HG03095 (cell line): ENCODE measurements around the gene CCBE1.
"Not testable (repeated sequence)": the region's sequence is repeated elsewhere in the genome, so short reads cannot be mapped to it uniquely, and the experiment has no call there.

Source experiments
- ATAC-seq: cut with Tn5 transposase; IDR thresholded peaks from one replicate; pipeline ENCODE4 v1.9.1; 2021; ENCODE audit warnings: moderate library complexity; ENCODE audit not compliant: unreplicated experiment

The CCBE1 gene

GRCh38 chr18:59685501-59685900 is 11.7 kb downstream of the CCBE1 start:
- ATAC-seq, result no peak

GRCh38 chr18:59684777-59685176 is 12.4 kb downstream of the CCBE1 start:
- ATAC-seq, result no peak

GRCh38 chr18:59681521-59682004 is 15.7 kb downstream of the CCBE1 start:
- ATAC-seq, result no peak

GRCh38 chr18:59681051-59681450 is 16.2 kb downstream of the CCBE1 start:
- ATAC-seq, result no peak

GRCh38 chr18:59675346-59675745 is 21.9 kb downstream of the CCBE1 start:
- no peak for ATAC-seq

DNA sequence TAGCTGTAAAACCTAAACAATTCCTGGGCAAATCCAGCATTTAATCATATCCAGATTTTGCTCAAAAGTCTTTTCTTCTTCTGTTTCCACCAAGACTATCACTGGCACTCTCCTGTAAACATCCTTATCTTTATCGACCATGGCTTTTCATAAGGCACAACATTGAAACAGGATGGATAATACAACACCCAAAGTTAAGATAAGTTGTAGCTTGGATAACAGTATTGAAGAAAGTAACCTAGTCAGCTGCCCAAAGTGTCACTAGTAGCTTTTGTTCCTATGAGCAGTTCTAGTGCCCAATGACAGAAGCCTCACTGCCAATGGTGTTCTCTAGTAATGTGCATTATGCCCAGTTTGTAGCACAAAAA is 22.3 kb downstream of the CCBE1 start:
- no peak for ATAC-seq

DNA sequence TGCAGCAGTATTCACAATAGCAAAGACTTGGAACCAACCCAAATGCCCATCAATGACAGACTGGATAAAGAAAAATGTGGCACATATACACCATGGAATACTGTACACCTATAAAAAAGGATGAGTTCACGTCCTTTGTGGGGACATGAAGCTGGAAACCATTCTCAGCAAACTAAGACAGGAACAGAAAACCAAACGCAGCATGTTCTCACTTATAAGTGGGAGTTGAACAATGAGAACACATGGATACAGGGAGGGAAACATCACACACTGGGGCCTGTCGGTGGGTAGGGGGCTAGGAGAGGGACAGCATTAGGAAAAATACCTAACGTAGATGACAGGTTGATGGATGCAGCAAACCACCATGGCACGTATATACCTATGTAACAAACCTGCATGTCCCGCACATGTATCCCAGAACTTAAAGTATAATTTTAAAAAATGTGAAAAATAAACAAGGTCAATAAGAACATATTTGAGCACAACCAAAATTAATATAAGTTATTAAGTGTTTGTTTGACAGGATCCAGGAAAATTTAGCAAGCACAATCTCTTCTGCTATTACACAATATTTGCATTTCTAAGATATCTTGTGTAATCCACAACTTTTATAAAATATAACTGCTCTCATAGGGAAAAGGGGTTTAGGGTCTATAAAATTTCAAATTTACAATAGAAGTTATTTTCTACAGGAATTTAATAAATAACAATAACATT is 22.9 kb downstream of the CCBE1 start:
- no peak for ATAC-seq

DNA sequence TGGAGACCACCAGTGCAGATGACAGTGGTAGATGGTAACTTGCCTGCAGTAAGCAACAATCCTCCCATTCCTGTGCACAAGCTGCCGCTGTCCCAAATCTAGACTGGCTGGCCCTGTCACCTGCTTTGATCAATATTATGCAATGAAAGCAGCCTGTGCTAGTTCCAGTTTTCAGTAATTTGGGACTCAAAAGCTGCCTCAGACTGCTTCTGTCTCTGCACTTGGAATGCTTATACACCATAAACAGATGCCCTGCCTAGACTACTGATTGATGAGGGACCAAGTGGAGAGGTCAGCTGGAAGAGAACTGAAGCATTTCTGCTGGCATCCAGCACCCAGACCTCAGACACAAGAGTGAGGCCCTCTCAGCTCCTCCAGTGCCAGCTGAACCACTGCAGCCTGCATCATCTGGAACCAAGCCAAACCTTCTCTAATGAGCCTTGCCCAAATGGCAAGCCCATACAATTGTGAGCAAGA is 24.9 kb downstream of the CCBE1 start:
- ATAC-seq, result no peak

DNA sequence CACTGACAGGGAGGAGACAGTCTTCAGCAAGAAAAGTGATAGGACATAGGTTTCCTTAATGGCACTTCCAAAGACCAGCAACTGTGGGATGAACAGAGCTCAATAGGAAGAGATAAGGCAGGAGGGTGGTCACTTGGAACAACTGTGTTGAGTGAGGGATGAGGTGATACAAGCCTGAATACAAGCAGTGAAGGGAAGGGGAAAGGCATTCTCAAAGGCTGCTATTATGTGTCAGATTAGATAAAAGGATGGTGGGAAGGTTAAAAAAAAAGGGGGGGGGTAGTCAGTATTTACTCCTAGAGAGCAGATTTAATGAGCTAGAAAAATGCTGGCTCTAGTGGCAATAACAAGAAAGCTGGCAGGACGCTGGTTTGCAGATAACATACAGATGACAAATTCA is 25.7 kb downstream of the CCBE1 start:
- no peak for ATAC-seq

- ATAC-seq, result no peak
Measured at GRCh38 chr18:59669872-59670657, 27.2 kb downstream of the CCBE1 start.

GRCh38 chr18:59667488-59667887 is 29.7 kb downstream of the CCBE1 start:
- ATAC-seq, result no peak

DNA sequence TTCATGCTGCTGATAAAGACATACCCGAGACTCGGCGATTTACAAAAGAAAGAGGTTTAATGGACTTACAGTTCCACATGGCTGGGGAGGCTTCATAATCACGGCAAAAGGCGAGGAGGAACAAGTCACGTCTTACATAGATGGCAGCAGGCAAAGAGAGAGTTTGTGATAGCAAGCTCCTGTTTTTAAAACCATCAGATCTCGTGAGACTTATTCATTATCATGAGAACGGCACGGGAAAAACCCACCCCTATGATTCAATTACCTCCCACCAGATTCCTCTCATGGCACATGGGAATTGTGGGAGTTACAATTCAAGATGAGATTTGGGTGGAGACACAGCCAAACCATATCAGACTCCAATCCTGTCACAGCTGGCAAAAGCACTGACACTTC is 31.2 kb downstream of the CCBE1 start:
- ATAC-seq, result not testable (repeated sequence)

GRCh38 chr18:59665057-59666006 is 31.9 kb downstream of the CCBE1 start:
- ATAC-seq, result no peak

GRCh38 chr18:59664329-59664728 is 32.9 kb downstream of the CCBE1 start:
- no peak for ATAC-seq

GRCh38 chr18:59663096-59663495 is 34.1 kb downstream of the CCBE1 start:
- no peak for ATAC-seq

DNA sequence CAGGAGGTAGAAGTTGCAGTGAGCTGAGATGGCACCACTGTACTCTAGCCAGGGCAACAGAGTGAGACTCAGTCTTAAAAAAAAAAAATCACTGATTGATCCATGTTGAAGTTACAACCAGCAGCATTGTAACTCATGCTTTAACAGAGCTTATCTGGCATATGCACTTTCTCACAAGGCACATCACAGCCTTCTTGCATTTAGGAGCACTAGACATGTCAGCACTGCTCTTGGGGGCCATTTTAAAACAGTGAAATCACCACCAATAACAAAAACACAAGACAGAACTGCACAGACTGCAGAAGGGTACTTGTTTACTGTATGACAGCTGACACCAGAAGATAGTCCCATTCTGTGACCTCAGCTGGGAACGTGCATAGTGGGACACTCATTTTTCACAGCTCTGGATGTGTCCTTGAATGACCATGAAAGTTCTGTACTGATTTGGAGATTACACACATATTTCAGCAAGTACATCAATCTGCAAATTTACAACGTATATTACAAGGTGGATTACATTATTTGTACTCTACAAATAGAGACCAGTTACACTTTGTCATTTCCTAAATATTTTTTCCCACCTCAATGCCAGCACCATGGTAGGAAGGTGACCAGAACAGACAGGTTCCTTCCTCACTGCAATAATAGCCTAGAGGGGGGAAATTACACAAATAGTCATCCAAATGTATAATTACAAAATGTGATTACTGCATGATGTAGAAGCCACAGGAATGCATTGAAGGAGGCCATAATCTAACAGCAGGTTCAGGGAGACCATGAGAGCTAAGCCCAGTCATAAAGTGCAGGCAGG is 35.1 kb downstream of the CCBE1 start:
- ATAC-seq, result no peak

GRCh38 chr18:59660786-59661743 is 36.2 kb downstream of the CCBE1 start:
- no peak for ATAC-seq

- no peak for ATAC-seq
Measured at GRCh38 chr18:59660366-59660765, 36.9 kb downstream of the CCBE1 start.

DNA sequence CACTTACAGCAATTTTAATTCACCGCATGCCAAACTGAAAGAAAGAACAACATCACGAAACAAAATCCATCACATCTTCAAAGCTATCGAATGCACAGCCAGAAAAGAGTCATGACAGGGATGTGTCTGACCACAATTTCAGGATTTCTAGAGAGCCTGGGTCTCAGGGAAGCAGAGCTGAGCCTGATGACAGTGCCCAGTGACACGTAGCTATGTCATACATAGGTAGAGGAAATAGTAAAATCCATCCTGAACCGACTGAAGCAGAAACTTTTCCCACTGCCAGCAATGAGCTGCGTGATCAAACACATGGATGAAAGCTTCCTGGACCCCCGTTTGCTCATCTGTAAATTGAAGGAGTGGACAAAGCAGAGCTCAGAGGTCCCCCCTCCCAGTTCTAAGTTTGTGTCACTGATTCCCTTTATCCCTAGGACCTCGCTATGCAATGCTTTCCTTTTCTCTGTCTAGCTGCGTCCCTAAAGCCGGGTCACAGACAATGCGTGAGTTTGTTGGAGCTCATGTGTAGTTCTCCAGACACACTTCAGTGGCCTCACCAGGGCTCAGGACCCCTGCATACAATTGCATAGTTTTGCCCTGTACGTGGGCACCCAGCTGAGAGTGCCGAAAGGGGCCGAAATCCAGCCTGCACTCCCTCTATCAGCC is 37.6 kb downstream of the CCBE1 start:
- ATAC-seq, result no peak
